Large intestine (tissue), 3 donors: ENCODE data around the gene SPSB1. TPM values are rescaled to one million over a fixed set of nuclear protein-coding genes. Genes with fewer than 3 reads are reported as not detected.
A peak's percentile ranks its signal among the peaks of the same experiment; 100 is the strongest.

Experiments
- DNase-seq, 2 donors: peaks; one replicate each; pipeline versions ENCODE4 v3.0.0 to v3.0.0-alpha.2; 2013
- H3K27ac ChIP-seq: one replicate; pipeline ENCODE4 v1.5.1; 2013; ENCODE audit warnings: low read length
- H3K27me3 ChIP-seq: 2 replicates; pipeline ENCODE4 v1.6.1; 2013; ENCODE audit warnings: low read length; ENCODE audit not compliant: control insufficient read depth, insufficient read depth
- H3K36me3 ChIP-seq: 2 replicates; pipeline ENCODE4 v1.6.1; 2013; ENCODE audit warnings: low read length; ENCODE audit not compliant: control insufficient read depth, insufficient read depth
- H3K4me1 ChIP-seq: one replicate; pipeline ENCODE4 v1.6.1; 2013; ENCODE audit warnings: low read length; ENCODE audit not compliant: control insufficient read depth, insufficient read depth
- H3K4me3 ChIP-seq: one replicate; pipeline ENCODE4 v1.5.1; 2013; ENCODE audit warnings: low read length
- H3K9me3 ChIP-seq: one replicate; pipeline ENCODE4 v1.6.1; 2013; ENCODE audit warnings: mild to moderate bottlenecking, low read depth, low read length, moderate library complexity; ENCODE audit not compliant: control insufficient read depth
- WGBS: methylation state at CpG from one replicate; pipeline ENCODE4 v1.1.5; 2013; ENCODE audit warnings: low lambda C conversion rate; ENCODE audit not compliant: insufficient coverage; 5-methylcytosine and 5-hydroxymethylcytosine counted together
- polyA plus RNA-seq: library from polyadenylated mRNA; unstranded; fragments of 120-200 nt; gene quantifications from one replicate; pipeline ENCODE4 v1.2.1, GENCODE V29; 2013

The SPSB1 gene
- polyA plus RNA-seq, 1 donor = 23.7 TPM

- Histone ChIP-seq H3K4me1 (peaks cover 49% of the 10 kb centered on the region), H3K27ac (no peak overlapping the region), H3K27me3 (no peaks in the 10 kb centered on the region), H3K36me3 (peaks cover 17% of the 10 kb centered on the region), H3K4me3 (no peak overlapping the region), H3K9me3 (peaks cover 3% of the 10 kb centered on the region)
- 60% methylated on average over 2 of the region's 28 CpGs for WGBS
- DNase-seq = no peak
Measured at GRCh38 chr1:9317591-9318417, 25.1 kb downstream of the SPSB1 start.

GRCh38 chr1:9319208-9319788 is 26.6 kb downstream of the SPSB1 start:
- H3K4me1 ChIP-seq = peaks cover 49% of the 10 kb centered on the region
- peaks cover 17% of the 10 kb centered on the region for H3K36me3 ChIP-seq
- H3K4me3 ChIP-seq = no peak overlapping the region
- H3K27ac ChIP-seq = peak overlapping the region; percentile 66
- H3K9me3 ChIP-seq = peaks cover 3% of the 10 kb centered on the region
- WGBS = no CpG with 5 or more reads among the region's 20 CpGs
- DNase-seq = peak in 1 of 2 donors; percentile 51
- H3K27me3 ChIP-seq = no peaks in the 10 kb centered on the region

- peaks cover 3% of the 10 kb centered on the region for H3K9me3 ChIP-seq
- peak; percentile 78 to 91 for DNase-seq
- no CpG with 5 or more reads among the region's 21 CpGs for WGBS
- peaks cover 49% of the 10 kb centered on the region for H3K4me1 ChIP-seq
- no peaks in the 10 kb centered on the region for H3K27me3 ChIP-seq
- H3K27ac ChIP-seq = peak overlapping the region; percentile 66
- peaks cover 19% of the 10 kb centered on the region for H3K36me3 ChIP-seq
- no peak overlapping the region for H3K4me3 ChIP-seq
Measured at GRCh38 chr1:9319789-9320519, 27.3 kb downstream of the SPSB1 start.

- H3K4me3 ChIP-seq = no peak overlapping the region
- no peak for DNase-seq
- peaks cover 51% of the 10 kb centered on the region for H3K4me1 ChIP-seq
- H3K9me3 ChIP-seq = peaks cover 3% of the 10 kb centered on the region
- WGBS = no CpG with 5 or more reads among the region's 31 CpGs
- no peaks in the 10 kb centered on the region for H3K27me3 ChIP-seq
- peak overlapping the region; percentile 66 for H3K27ac ChIP-seq
- peaks cover 15% of the 10 kb centered on the region for H3K36me3 ChIP-seq
Measured at GRCh38 chr1:9320520-9321479, 28.1 kb downstream of the SPSB1 start.

GRCh38 chr1:9321480-9321849 is 28.8 kb downstream of the SPSB1 start:
- Histone ChIP-seq H3K27ac (peak overlapping the region; percentile 66), H3K36me3 (peaks cover 9% of the 10 kb centered on the region), H3K4me1 (peaks cover 52% of the 10 kb centered on the region), H3K9me3 (peaks cover 3% of the 10 kb centered on the region), H3K4me3 (no peak overlapping the region), H3K27me3 (no peaks in the 10 kb centered on the region)
- peak in 1 of 2 donors; percentile 62 for DNase-seq
- no CpG with 5 or more reads among the region's 11 CpGs for WGBS

DNA sequence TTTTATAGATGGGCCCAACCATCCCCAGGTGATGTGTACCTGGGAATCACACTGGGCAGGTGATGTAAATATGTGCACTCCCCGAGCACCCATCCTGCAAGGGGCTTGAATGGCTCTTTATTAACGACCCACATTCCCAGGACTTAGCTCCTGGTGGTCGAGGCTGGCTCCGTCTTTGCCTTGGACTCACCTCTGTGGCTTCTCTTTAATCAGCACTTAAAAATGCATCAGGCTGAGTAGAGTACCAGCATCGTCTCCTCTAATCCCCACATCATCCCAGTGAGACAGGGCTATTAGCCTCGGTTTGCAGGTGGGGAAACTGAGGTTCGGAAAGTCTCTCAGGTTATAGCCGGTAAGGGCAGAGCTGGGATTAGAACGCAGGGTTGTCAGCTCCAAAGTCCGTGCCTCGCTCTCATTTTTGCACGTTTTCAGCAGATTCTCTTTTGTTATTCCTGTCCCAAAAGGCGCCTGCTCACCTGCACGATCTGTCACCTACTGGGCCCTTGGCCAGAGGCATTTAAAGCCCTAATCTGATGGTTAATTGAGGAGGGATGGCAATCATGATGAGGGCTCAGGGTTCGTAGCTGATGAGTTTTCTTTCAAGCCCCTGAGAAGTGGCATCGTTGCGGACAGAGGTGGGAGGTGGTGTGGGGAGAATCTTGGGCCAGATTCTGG is 29.4 kb downstream of the SPSB1 start:
- peaks cover 3% of the 10 kb centered on the region for H3K9me3 ChIP-seq
- peak overlapping the region; percentile 66 for H3K27ac ChIP-seq
- H3K4me3 ChIP-seq = no peak overlapping the region
- H3K4me1 ChIP-seq = peaks cover 56% of the 10 kb centered on the region
- DNase-seq = no peak
- peaks cover 7% of the 10 kb centered on the region for H3K36me3 ChIP-seq
- H3K27me3 ChIP-seq = no peaks in the 10 kb centered on the region
- 100% methylated on average over 2 of the region's 17 CpGs for WGBS

DNA sequence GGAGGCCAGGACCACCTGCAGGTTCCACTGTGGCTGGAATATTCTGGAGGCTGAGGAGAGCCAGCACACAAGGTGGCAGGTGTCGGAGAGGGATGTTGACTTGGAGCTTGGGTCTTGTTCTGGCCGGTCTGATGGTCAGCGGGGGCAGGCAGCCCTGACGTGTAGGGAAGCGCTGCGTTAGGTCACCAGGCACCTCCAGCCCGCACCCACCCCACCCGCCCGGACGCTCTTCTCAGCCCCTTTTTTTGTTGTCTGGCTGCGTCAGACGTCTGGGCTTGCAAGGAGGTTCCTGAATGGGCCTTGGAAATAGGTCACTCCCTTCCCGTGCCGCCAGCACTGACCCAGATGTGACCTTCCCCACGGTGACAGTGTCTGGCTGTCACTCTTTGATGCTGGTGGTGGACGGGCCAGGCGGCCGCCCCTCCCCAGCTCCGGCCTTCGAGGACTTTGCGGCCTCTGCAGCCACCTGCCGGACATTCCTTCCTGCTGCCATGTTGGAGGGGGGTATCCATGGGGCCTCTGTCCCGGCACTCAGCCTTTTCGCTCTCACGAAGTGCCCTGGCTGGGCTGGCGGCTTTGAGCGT is 30.1 kb downstream of the SPSB1 start:
- Histone ChIP-seq H3K27me3 (no peaks in the 10 kb centered on the region), H3K27ac (no peak overlapping the region), H3K4me3 (no peak overlapping the region), H3K4me1 (peaks cover 51% of the 10 kb centered on the region), H3K36me3 (peaks cover 7% of the 10 kb centered on the region), H3K9me3 (peaks cover 3% of the 10 kb centered on the region)
- no peak for DNase-seq
- no CpG with 5 or more reads among the region's 27 CpGs for WGBS

- H3K27ac ChIP-seq = no peak overlapping the region
Measured at GRCh38 chr1:9324246-9325096, 31.8 kb downstream of the SPSB1 start.

More at GRCh38 chr1:9324246-9325096, 31.8 kb downstream of the SPSB1 start:
- peaks cover 2% of the 10 kb centered on the region for H3K36me3 ChIP-seq
- H3K9me3 ChIP-seq = no peaks in the 10 kb centered on the region
- no CpG with 5 or more reads among the region's 33 CpGs for WGBS
- H3K4me3 ChIP-seq = no peak overlapping the region
- DNase-seq = no peak
- peaks cover 37% of the 10 kb centered on the region for H3K4me1 ChIP-seq
- H3K27me3 ChIP-seq = no peaks in the 10 kb centered on the region
